ENCODE measurements around the gene SLC6A8. TPM values are rescaled to one million over a fixed set of nuclear protein-coding genes. Genes with fewer than 3 reads are reported as not detected.

The SLC6A8 gene
- total RNA-seq = 10 to 100 TPM; 26.5 to 43.5 (median 34.5) TPM

DNA sequence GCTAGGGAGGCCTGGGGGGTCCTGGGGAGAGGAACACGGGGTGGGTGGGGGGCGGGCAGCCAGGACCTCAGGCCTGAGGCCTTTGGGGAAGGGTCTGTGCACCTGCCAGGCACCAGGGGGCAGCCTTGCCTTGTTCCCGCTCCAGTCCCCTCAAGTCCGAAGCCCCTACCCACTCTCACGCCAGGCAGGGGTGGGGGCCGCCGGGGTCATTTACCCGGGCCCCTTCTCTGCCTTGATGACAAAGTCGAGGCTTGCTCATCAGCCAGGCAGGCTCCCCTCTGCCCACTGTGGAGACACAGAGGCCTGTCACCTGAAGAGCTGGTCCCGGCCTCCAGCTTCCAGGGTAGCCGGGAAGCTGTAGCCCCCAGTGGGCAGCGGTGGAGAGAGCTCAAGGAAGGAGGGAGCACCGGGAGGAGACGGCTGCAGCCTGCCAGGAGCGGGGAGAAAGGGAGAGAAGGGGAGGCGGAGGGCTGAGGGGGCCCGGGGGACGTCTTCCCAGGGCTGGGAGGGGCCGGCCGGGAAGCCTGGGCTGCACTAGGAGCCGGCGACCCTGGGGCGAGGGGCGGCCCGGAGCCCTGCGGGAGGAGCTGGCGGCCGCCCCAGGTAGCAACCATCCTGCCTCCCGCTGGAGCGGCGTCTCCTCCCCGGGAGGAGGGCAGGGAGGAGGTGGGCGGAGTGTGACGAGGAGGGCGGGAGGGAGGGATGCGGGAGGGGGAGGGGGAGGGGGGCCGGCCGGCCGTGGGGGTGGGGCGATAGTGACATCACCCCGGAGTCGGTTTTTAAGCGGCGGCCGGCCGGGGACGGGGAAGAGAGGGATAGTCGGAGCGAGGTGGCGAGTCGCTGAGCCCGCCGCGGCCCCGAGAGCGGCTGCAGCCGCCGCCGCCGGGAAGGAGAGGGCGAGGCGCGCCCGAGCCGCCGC is at the start of gene SLC6A8:
Gene SLC6A8 (plus strand): TSS at position 806 of the 919 bp plus-strand sequence. CDS start 649 bp downstream, outside the sequence.
- intact Hi-C loops (cut with DNase I; ENCODE audit: low total_unique reads) = no loop called here
- peak within 1 kb of the TSS; percentile 20 for H3K4me3 ChIP-seq (ENCODE audit: low read depth, poor library complexity, severe bottlenecking)
- DNase-seq (ENCODE audit: low spot score in 2 of 2) = peak; percentile 40 to 92
- WGBS, 2 donors = 1 to 39% methylated on average over 29 to 31 of the region's 66 CpGs
- TF ChIP-seq, protein P1, sequence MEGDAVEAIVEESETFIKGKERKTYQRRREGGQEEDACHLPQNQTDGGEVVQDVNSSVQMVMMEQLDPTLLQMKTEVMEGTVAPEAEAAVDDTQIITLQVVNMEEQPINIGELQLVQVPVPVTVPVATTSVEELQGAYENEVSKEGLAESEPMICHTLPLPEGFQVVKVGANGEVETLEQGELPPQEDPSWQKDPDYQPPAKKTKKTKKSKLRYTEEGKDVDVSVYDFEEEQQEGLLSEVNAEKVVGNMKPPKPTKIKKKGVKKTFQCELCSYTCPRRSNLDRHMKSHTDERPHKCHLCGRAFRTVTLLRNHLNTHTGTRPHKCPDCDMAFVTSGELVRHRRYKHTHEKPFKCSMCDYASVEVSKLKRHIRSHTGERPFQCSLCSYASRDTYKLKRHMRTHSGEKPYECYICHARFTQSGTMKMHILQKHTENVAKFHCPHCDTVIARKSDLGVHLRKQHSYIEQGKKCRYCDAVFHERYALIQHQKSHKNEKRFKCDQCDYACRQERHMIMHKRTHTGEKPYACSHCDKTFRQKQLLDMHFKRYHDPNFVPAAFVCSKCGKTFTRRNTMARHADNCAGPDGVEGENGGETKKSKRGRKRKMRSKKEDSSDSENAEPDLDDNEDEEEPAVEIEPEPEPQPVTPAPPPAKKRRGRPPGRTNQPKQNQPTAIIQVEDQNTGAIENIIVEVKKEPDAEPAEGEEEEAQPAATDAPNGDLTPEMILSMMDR (IDR thresholded peaks at IDR 0.05) = no peak
- TF ChIP-seq POLR2A (IDR thresholded peaks at IDR 0.05) = no peak

DNA sequence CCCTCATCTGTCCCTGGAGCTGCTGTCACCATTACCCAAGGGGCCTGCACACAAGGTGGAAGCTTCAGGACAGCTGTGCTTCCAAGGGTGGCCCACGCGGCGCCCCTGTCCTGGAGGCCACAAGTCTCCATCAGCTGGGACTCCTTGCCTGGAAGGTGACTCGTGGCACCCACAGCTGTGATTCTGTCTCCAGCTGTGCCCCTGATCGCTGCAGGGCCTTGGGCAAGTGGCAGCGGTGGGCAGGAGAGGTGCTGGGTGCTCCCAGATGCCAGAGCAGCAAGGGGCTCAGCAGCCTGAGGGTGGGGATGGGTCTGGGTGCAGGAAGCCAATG is 49.7 kb upstream of the SLC6A8 start:
- intact Hi-C loops (cut with DNase I; ENCODE audit: low total_unique reads) = no loop called here
- DNase-seq (ENCODE audit: low spot score in 2 of 2) = peak in 1 of 2 donors; percentile 50
- WGBS, 2 donors = 80 to 93% methylated on average over 1 to 6 of the region's 6 CpGs
- H3K4me3 ChIP-seq (ENCODE audit: low read depth, poor library complexity, severe bottlenecking) = no peak overlapping the region
- no peak for TF ChIP-seq POLR2A (IDR thresholded peaks at IDR 0.05)
- TF ChIP-seq, protein P1 (IDR thresholded peaks at IDR 0.05) = no peak

DNA sequence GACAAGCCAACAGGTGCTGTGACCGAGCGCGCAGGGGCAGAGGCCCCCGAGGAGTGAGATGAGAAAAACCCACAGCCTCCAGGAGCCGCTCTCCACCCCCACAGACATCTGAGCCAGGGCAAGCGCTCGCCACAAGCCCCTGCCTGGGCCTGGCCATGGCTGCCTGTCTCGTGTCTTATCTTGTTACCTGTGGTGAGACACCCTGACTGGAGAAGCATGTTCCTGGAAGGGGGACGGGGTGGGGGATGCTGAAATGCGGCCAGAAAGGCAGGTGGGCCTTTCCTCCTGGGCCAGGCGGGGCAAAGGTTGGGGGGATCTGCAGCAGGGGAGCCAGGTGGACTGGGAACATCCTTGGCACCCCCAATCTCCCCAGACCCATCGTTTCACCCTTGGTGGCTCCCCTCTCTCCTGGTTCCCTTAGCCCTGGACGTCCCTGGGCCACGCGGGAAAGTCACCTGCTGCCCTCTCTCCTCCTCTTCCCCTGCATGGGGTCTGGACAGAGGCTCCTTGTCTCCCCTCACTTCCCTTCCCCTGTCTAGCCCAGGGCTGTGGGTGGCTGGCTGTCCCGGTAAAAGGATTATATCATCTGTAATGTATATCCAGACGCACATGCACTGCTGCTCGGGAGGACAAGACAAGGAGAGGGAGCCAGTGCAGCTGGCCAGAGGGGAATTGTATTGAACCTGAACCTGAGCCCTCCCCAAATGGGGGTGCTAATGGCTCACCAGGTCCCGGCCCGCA is 49.1 kb upstream of the SLC6A8 start:
- whole genome bisulfite sequencing, 2 donors = 61 to 70% methylated on average over 12 to 20 of the region's 20 CpGs
- H3K4me3 ChIP-seq (ENCODE audit: low read depth, poor library complexity, severe bottlenecking) = no peak overlapping the region
- TF ChIP-seq, protein P1 (IDR thresholded peaks at IDR 0.05) = no peak
- TF ChIP-seq POLR2A (IDR thresholded peaks at IDR 0.05) = no peak
- DNase-seq (ENCODE audit: low spot score in 2 of 2) = peak in 1 of 2 donors; percentile 77
- intact Hi-C loops (cut with DNase I; ENCODE audit: low total_unique reads) = no loop called here

DNA sequence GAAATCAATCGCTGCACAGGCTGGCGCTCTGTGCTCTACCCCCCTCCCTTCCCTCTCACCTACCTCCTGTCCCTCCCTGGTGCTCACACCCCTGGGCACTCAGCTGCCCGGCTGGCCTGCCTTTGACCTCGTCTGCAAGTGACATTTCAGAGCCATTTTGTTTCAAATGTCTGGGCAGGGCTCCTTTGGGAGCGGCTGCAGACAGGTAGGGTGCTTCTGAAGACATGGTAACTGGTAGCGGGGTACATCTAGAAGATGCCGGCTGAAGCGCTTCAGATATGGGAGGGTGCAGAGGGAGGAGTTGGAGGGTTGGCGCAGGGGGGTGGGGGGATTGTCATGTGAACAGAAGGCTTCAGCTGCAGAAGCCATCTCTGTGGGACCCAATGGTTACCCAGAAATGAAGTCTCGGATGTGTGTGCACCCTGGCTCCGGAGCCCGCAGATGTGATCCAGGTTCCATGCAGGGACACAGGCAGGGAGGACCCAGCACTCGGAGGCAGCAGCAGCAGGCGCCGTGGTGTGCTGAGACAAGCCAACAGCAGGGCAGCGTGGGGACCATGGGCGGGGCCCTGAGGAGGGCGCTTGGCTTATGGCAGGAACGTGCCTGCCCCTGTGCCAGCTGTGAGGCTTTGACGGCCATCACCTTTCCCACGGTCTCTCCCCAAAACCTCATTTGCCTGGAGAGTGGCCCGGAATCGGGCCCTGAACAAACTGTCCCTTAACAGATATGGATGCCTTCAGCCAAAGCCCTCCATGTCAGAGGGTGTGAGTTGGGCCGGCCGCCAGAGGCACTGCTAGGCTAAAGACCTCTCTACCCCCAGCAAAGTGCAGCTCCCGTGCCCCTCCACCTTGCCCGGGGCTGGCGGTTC is 48.3 kb upstream of the SLC6A8 start:
- peak in 1 of 2 donors; percentile 77 for DNase-seq (ENCODE audit: low spot score in 2 of 2)
- WGBS, 2 donors = 73 to 76% methylated on average over 17 to 27 of the region's 28 CpGs
- no peak overlapping the region for H3K4me3 ChIP-seq (ENCODE audit: low read depth, poor library complexity, severe bottlenecking)
- TF ChIP-seq POLR2A (IDR thresholded peaks at IDR 0.05) = no peak
- TF ChIP-seq, protein P1 (IDR thresholded peaks at IDR 0.05) = no peak
- intact Hi-C loops (cut with DNase I; ENCODE audit: low total_unique reads) = no loop called here

DNA sequence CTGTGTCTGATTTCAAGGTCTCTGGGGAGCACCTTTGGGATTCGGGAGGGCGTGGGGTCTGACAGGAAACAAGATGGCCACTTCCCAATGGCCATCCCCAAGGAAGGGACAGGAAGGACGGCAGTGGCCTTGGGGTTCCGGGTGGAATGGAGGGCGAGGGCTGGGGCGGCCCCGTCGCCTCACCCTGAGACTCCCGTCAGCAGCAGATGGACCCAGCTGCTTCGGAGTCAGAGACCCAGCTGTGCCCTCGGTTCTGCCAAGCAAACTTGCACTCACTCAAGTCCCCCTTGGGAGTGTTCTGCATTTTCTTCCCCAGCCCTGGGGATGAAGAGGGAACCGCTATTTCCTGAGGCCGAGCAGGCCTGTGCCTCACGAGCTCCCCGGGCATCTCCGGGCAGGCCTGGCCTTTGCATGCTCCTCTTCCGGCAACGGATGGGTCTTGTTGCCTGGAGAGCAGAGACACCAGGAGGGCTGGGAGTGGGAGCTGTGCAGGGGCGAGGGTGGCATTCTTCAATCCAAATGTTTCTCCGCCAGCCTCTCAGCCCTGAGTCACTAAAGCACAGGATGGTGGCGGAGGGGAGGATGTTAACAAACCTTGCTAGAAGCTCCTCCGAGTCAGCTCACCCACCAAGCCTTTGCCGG is 47.6 kb upstream of the SLC6A8 start:
- H3K4me3 ChIP-seq (ENCODE audit: low read depth, poor library complexity, severe bottlenecking) = no peak overlapping the region
- peak in 1 of 2 donors; percentile 74 for DNase-seq (ENCODE audit: low spot score in 2 of 2)
- intact Hi-C loops (cut with DNase I; ENCODE audit: low total_unique reads) = no loop called here
- 79 to 85% methylated on average over 8 to 23 of the region's 23 CpGs for WGBS, 2 donors
- TF ChIP-seq, protein P1 (IDR thresholded peaks at IDR 0.05) = no peak
- no peak for TF ChIP-seq POLR2A (IDR thresholded peaks at IDR 0.05)
